GM11168 (cell line): ENCODE results near the gene SYTL3.

ENCODE experiments used
- in situ Hi-C: fragments of 300-500 bp; cut with MboI; formaldehyde crosslinking; loops from one replicate; pipeline ENCODE4 v1.12.0; 2022; ENCODE audit warnings: low sequenced_read_pairs; ENCODE audit not compliant: unreplicated experiment

Gene SYTL3

DNA sequence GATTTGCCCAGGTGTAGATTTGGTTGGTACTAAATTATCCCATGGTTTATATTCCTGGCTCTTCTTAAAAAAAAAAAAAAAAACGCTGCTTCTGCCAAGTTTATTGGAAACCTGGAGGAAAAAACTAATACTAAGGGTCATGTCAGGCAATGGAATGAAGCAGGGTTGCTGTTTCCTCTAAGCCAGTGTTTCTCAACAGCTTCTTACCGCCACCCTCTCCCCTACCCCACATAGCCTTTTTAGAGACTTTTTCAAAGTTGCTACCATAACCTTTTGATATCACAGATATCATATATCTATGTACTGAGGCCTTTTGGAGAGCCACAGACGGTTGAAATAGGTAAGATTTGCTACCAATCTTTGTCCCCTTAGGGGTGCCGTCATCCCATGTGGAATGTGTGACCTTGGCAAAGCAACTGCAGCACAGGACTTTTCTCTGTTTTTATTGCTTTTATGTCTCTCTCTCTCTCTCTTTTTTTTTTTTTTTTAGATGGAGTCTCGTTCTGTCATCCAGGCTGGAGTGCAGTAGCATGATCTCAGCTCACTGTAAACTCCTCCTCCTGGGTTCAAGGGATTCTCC is 35.0 kb downstream of the SYTL3 start:
- in situ Hi-C loops: loop anchor here (5.0 kb wide), 1 partner anchor 478 kb away; no protein-coding TSS in a partner anchor

DNA sequence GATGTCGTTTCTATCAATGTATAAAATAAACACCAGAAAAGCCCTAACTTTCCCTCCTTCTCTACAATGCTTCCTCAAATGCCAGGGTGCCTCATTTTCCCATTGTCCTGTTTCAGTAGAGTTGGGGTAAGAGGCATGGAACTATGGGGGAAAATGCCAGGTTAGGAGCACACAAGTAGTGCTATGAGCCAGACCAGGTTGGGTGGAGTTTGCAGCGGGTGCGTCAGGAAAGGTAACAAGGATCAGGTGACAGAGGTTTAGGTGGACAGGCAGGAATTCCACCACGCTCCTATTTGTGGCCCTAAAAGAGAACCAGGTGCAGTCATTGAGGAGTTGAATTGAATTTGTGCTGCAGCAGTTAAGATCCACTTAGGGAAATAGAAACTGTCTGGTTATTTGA is 36.5 kb downstream of the SYTL3 start:
- in situ Hi-C loops: loop anchor here (5.0 kb wide), 1 partner anchor 479 kb away; no protein-coding TSS in a partner anchor

- in situ Hi-C loops: loop anchor here (5.0 kb wide), 1 partner anchor 480 kb away; no protein-coding TSS in a partner anchor
Observed at GRCh38 chr6:158686791-158687381, 37.0 kb downstream of the SYTL3 start.

GRCh38 chr6:158687506-158687905 is 37.7 kb downstream of the SYTL3 start:
- in situ Hi-C loops: loop anchor here (5.0 kb wide), 1 partner anchor 480 kb away; no protein-coding TSS in a partner anchor

- in situ Hi-C loops: loop anchor here (5.0 kb wide), 1 partner anchor 482 kb away; no protein-coding TSS in a partner anchor
Observed at GRCh38 chr6:158688860-158689259, 39.0 kb downstream of the SYTL3 start.

- in situ Hi-C loops: no loop called here
Observed at GRCh38 chr6:158694913-158695312, 45.1 kb downstream of the SYTL3 start.

GRCh38 chr6:158697811-158698210 is 48.0 kb downstream of the SYTL3 start:
- in situ Hi-C loops: no loop called here

DNA sequence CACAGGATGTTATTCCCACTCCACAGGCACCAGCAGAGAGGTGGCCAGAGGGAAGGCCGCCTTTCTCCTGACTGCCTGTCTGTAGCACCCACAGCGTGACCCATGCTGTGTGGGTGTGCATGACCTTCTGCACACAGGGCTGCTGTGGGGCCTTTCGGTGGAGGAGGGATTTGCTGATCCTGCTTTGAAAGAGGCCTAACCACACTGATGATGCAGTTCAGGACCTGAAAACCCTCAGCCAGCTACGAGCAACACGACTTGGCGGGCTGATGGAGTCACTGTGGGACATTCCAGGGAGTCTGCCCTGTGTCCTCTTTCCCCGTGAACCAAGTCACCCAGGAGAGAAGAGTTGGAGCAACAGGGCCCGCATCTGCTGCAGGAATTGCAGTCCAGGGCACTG is 49.1 kb downstream of the SYTL3 start:
- in situ Hi-C loops: no loop called here

DNA sequence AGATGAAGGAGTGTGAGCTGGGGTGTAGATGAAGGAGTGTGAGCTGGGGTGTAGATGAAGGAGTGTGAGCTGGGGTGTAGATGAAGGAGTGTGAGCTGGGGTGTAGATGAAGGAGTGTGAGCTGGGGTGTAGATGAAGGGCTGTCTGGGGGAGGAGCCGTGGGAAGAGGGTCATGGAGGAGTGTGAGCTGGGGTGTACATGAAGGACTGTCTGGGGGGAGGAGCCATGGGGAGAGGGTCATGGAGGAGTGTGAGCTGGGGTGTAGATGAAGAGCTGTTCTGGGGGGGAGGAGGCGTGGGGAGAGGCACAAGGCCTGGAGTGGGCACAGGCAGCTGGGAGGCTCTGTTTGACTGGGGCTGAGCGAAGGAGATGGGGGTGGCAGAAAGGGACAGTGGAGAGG is 51.4 kb downstream of the SYTL3 start:
- in situ Hi-C loops: loop anchor here (10.0 kb wide), 1 partner anchor 274 kb away; no protein-coding TSS in a partner anchor

- in situ Hi-C loops: loop anchor here (10.0 kb wide), 1 partner anchor 272 kb away; no protein-coding TSS in a partner anchor
Observed at GRCh38 chr6:158703111-158703836, 53.4 kb downstream of the SYTL3 start.

- in situ Hi-C loops: loop anchor here (10.0 kb wide), 1 partner anchor 271 kb away; no protein-coding TSS in a partner anchor
Observed at GRCh38 chr6:158703837-158704822, 54.3 kb downstream of the SYTL3 start.

DNA sequence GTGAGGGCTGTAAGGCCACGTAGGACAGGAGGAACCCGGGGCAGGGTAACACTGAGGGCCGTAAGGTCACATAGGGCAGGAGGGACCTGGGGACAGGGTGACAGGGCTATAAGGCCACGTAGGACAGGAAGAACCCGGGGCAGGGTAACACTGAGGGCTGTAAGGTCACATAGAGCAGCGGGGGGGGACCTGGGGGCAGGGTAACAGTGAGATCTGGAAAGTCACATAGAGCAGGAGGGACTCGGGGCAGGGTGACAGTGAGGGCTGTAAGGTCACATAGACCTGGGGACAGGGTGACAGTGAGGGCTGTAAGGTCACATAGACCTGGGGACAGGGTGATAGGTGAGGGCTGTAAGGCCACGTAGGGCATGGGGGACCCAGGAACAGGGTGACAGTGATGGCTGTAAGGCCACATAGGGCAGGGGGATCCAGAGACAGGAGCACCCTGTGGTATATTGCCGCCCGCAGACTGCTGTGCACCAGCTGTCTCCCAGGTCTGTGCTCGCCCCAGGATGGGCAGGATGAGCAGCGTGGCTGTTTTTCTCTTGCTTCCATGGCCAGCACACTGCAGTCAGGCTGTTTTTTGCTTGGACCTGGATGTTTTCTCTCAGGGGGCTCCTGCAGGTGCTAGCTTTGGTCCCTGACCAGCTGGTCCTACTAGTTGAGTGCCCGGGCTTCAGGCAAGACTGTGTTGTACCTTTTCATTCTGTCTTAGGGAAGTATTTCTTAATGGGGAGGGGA is 55.7 kb downstream of the SYTL3 start:
- in situ Hi-C loops: loop anchor here (10.0 kb wide), 1 partner anchor 269 kb away; no protein-coding TSS in a partner anchor

DNA sequence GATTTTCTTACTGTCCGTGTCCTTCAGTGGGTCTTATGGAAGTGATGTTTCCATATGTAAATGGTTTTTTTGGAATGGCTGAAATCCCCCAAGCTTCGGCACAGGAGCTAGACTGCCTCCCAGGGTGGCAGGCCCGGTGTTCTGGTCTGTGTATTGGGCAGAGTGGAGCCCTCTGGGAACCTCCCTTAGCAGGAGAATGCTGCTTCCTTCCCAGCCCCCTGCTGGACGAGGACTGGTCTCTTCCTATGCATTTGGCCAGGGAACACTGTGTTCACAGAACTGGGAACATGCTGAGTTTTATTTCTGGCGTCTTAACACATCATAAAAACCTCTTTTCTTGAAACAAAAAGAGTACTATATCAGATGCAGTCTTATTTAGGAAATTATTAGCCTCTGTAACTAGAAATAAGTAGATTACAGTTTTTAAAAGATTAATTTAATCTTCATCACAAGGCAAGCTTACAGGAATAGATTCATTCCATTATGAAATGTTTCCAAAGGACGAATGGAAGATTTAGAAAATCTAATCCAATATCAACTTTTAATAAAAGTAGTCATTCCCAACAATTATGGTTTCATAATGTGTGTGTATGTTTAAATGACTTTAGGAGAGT is 56.6 kb downstream of the SYTL3 start:
- in situ Hi-C loops: loop anchor here (10.0 kb wide), 1 partner anchor 268 kb away; no protein-coding TSS in a partner anchor

- in situ Hi-C loops: loop anchor here (10.0 kb wide), 1 partner anchor 268 kb away; no protein-coding TSS in a partner anchor
Observed at GRCh38 chr6:158707120-158707820, 57.4 kb downstream of the SYTL3 start.

DNA sequence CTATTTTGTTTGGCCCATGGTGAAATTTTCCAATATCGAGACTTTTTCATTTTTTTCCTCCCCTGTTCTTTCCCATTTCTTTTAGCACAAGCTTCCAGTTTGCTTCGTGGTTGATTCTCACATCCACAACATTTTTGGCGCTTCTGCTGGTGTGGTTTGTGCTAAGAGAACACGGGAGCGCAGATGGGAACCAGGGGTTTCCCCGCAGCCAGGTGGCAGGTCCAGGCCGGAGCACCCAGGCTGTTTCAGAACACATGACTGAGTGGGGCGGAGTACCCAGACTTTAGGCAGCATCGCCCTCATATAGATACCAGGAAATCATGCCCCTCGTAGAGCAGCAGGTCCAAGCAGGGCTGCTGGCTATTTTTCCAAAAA is 58.0 kb downstream of the SYTL3 start:
- in situ Hi-C loops: loop anchor here (10.0 kb wide), 1 partner anchor 267 kb away; no protein-coding TSS in a partner anchor

- in situ Hi-C loops: loop anchor here (10.0 kb wide), 1 partner anchor 267 kb away; no protein-coding TSS in a partner anchor
Observed at GRCh38 chr6:158708239-158708638, 58.4 kb downstream of the SYTL3 start.

- in situ Hi-C loops: loop anchor here (10.0 kb wide), 1 partner anchor 265 kb away; no protein-coding TSS in a partner anchor
Observed at GRCh38 chr6:158709809-158710208, 60.0 kb downstream of the SYTL3 start.

DNA sequence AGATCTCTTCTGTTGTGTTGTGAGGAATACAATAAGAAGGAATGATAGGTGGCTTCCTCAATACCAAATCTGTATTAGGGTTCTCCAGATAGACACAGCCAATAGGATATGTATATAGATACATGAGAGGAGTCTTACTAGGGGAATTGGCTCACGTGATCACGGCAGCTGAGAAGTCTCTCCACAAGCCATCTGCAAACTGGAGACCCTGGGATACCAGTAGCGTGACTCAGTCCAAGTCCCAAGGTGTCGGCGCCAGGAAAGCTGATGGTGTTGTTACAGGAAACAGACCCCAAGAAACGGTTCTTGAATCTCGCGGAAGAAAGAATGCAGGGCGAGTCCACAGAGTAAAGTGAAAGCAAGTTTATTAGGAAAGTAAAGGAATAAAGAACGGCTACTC is 61.4 kb downstream of the SYTL3 start:
- in situ Hi-C loops: no loop called here
